GM18868 (cell line): ENCODE measurements around the gene FRS2.

Source experiments
- ATAC-seq: cut with Tn5 transposase; IDR thresholded peaks from one replicate; pipeline ENCODE4 v1.9.1; 2021; ENCODE audit warnings: mild to moderate bottlenecking, moderate library complexity; ENCODE audit not compliant: unreplicated experiment

FRS2 gene

DNA sequence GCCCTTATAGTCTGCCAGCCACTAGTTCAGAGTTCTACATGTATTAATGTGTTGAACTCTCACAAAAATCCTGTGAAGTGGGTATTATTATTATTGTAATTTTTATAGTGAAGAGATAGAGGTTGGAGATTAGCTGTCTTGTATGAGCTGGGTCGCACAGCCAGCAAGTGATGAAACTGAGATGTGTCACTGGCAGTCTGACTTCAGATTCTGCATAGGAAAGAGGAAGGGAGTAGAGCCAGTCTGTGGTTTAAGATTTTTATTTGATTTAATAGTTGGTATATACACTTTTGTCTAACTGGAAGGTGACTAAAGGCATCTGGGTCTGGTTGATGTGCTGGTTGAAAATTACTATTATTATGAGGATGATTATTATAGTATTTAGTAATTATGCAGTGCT lies 5.8 kb upstream of the FRS2 start:
- no peak for ATAC-seq

GRCh38 chr12:69466867-69467266 lies 3.3 kb upstream of the FRS2 start:
- no peak for ATAC-seq

DNA sequence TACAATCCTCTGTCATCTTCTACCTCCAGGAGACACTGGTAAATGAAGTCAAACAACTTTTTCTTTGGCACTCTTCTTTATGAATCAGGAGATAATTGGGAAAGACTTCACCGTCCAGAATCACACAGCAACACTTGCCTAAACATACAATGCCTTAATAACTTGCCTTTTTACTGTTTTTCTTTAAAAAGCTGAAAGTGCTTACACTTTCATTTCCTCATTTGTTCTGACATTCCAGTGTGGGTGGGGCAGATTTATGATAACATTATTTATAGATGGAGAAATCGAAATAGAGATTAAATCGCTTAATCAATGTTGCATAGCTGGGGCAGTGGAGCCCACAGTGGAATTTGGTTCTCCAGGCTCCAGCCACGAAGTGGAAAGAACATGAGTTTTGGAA lies 2.8 kb upstream of the FRS2 start:
- no peak for ATAC-seq

GRCh38 chr12:69468237-69469026 lies 1.8 kb upstream of the FRS2 start:
- ATAC-seq, result no peak

GRCh38 chr12:69469854-69470188 lies 367 bp upstream of the FRS2 start:
- no peak for ATAC-seq

DNA sequence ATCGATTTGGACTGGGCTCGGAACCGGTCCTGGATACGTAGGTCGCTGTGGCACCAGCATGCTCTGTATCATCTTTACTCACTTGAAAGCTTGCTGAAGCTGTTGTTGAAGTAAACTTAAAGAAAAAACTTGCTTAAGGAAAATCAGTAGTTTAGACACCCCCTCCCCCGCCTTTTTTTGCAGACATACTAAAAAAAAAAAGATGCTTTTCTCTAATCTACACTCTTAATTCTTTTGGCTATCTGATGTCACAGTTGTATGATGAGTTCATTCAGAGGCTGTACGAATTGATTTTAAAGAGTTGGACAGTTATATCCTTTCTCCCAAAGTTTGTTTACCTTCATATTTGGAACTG lies 865 bp downstream of the FRS2 start:
- no peak for ATAC-seq

DNA sequence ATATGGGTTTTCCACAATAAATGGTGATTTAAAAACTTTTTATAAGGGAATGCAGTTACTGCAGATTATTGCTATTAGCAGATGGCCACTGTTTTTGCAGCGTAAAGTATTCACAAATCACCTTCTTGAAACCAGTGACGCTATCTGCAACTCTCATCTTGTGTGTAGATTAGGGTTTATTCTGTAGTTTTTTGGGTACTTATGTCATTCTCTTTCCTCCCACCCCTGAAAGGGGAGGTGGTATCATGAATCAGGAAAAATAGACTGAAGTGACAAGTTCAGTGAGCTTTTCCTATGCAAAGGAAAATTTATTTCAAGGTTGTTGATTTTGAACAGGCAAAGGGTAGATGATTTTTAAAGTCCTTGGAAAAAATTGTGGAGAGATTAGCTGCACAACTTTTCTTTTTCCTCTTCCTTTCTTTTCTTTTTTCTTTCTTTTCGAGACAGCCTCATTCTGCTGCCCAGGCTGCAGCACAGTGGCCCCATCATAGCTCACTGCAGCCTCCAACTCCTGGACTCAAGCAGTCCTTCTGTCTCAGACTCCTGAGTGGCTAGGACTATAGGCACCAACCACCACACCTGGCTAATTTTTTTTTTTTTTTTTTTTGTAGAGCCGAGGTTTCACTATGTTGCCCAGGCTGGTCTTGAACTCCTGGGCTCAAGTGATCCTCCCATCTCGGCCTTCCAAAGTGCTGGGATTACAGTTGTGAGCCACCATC lies 1.6 kb downstream of the FRS2 start:
- no peak for ATAC-seq

- no peak for ATAC-seq
Measured at GRCh38 chr12:69473262-69473661, 3.1 kb downstream of the FRS2 start.

DNA sequence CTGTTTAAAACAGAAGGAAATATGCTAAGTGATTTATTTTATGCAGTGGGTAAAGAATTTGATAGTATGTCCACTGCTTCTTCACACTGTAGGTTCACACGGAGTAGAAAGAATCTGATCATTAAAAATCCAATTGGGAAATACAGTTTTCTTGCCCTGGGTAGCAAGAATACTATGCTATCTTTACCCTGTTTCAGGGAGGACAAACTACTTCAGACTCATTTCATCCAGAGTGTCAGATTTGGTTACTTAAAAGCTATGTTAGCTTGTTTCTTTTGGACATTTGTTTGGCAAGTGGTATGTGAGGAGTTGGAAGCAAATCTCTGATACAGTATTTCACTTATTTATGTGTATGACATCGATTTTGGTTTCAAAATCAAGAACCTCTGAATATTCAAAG lies 4.3 kb downstream of the FRS2 start:
- no peak for ATAC-seq

DNA sequence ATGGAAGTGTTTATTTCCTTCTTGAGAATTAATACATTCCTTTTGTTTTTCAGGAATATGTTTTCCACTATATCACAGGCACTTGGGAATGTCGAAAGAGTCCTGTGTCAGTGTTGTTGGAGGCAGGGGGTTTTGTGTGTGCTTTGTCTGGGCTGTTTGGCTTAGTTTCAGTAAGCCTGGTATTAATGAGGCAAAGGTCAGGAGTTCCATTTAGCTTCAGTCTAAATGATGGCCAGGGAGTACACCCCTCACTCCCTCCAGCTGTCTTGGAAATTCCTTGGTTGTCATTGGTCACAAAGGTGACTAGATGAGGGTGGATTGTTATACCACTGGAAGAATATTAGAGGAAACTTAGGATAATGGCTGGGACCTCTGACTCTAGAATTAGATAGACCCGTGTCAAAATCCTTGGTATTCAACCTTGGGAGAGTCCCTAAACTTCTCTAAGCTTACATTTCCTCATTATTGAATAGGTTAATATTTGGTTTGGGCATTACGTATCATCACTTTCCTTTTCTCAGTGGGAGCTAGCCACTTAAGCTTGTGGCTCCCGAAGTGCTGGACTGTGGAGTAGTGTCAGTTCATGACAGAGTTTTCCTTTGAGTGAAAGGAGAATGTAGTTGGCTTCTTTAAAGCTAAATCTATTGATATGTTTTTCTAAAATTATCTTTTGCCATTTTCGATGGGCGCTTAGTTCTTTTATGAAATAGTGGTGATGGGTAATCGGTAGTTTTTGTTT lies 5.2 kb downstream of the FRS2 start:
- ATAC-seq, result no peak

- ATAC-seq, result no peak
Measured at GRCh38 chr12:69476276-69477017, 6.3 kb downstream of the FRS2 start.

GRCh38 chr12:69479675-69480074 lies 9.5 kb downstream of the FRS2 start:
- ATAC-seq, result no peak

GRCh38 chr12:69480698-69481097 lies 10.5 kb downstream of the FRS2 start:
- no peak for ATAC-seq

- no peak for ATAC-seq
Measured at GRCh38 chr12:69481133-69481532, 10.9 kb downstream of the FRS2 start.

DNA sequence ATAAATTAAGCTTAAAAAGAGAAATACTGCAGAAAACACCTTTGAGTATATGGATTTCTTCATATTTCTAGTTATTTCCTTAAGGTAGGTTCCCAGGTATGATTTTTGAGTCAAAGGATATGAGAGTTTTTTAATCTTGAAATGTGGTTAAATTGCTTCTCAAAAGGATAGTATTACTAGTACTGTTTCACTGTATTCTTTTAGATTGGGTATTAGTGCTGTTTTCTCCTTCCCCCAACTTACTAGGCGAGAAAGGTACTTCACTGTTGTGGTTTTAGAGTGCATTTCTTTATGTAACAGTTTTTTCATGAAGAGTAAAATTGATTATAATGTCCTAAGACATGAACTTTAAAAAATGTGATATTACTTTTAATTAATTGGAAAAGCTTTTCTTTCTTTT lies 13.5 kb downstream of the FRS2 start:
- no peak for ATAC-seq

DNA sequence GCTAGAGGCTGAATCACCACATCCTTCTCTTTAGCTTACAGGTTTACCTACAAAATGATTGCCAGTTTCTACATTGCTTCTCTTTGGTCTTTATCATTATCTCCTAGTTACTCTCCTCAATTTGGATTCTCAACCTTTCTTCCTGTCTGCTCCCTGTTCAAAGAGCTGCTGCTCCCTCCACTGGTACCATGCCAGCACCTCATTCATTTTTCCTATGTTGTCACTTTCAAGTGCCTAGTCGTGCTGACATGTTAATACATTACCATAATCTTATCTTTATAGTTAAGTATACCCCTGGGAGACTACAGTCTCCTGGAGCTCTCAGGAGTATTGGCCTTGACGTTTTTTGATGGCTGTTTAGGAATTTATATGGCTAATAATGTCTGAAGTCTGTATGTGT lies 14.2 kb downstream of the FRS2 start:
- ATAC-seq, result no peak

GRCh38 chr12:69490920-69491643 lies 20.9 kb downstream of the FRS2 start:
- ATAC-seq, result no peak

GRCh38 chr12:69492739-69493138 lies 22.6 kb downstream of the FRS2 start:
- no peak for ATAC-seq

DNA sequence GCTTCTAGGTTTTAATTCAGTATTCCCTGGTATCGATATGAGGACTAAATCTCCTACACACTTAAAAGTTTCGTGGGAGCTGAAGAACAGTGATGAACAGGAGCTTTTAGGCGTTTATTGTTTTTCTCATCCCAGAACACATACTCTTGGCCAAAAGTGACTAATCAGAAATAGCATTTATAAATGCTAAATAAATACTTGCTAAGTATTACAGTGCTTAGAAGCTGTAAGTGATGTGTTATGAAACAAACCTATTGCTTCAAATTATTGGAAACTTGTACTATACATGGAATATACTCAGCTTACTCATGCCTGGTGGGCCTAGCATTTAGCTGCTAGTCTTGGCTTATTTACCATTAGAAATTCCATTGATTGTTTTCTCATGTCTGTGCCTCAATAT lies 24.9 kb downstream of the FRS2 start:
- ATAC-seq, result no peak

DNA sequence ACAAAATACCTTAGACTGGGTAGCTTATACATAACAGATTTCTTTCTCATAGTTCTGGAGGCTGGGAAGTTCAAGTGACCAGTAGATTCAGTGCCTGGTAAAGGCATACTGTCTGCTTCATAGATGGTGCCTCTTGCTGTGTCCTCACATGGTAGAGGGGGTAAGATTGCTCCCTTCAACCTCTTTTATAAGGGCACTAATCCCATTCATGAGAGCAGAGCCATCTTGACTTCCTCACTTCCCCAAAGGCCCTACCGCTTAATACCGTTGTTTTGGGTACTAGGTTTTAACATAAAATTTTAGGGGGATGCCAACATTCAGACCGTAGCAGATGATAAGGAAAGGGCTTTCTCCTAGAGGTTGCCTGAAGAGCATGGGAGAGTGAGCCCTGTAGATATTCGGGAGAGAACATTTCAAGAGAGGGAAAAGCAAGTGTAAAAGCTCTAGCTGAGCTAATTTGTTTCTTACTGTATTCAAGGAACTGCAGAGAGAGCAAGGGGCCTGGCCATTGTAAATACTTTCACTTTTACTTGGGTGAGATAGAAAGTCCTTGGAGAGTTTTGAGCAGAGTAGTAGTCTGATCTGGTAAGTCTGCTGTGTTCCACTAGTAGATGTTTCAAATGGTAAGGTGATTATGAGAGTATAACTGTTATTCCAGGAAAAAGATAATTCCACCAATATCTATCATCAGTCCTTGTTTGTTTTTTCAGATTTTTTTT lies 27.3 kb downstream of the FRS2 start:
- ATAC-seq, result peak; percentile 96
